ENCODE data around the gene ATF1.

ATF1 gene

GRCh38 chr12:50734409-50735263, 29.3 kb upstream of the ATF1 start:
- in situ Hi-C loops (cut with MboI; ENCODE audit: low sequenced_read_pairs, unreplicated experiment) = no loop called here
- peak; percentile 44 for DNase-seq (ENCODE audit: low spot score)
- peak; percentile 35 for TF ChIP-seq CTCF (IDR thresholded peaks at IDR 0.05; ENCODE audit: borderline replicate concordance, control extremely low read depth, extremely low read depth, insufficient read depth, missing control alignments)

GRCh38 chr12:50739611-50740010, 24.3 kb upstream of the ATF1 start:
- DNase-seq (ENCODE audit: low spot score) = no peak
- in situ Hi-C loops (cut with MboI; ENCODE audit: low sequenced_read_pairs, unreplicated experiment) = no loop called here

DNA sequence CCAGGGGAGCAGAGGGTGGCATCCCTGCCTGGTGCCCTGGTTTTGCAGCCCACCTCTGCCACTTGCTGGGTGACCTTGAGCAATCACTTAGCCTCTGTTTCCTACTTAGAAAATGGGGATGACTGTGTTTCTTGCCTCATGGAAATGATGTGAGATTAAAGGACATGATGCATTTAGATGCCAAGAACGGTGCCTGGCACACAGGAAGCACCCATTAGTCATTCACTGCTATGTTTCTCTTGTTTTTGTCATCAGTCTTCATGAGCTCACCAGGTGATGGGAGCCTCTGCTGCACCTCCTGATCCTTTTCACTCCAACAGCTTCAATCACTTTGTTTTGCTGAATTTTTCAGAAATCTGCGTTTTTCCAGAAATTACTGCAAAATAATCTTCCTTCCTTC, 23.6 kb upstream of the ATF1 start:
- DNase-seq (ENCODE audit: low spot score) = no peak
- in situ Hi-C loops (cut with MboI; ENCODE audit: low sequenced_read_pairs, unreplicated experiment) = no loop called here
- TF ChIP-seq CTCF (IDR thresholded peaks at IDR 0.05; ENCODE audit: borderline replicate concordance, control extremely low read depth, extremely low read depth, insufficient read depth, missing control alignments) = no peak

More at GRCh38 chr12:50739611-50740010, 24.3 kb upstream of the ATF1 start:
- TF ChIP-seq CTCF (IDR thresholded peaks at IDR 0.05; ENCODE audit: borderline replicate concordance, control extremely low read depth, extremely low read depth, insufficient read depth, missing control alignments) = no peak

GRCh38 chr12:50742776-50743175, 21.1 kb upstream of the ATF1 start:
- no peak for TF ChIP-seq CTCF (IDR thresholded peaks at IDR 0.05; ENCODE audit: borderline replicate concordance, control extremely low read depth, extremely low read depth, insufficient read depth, missing control alignments)
- no peak for DNase-seq (ENCODE audit: low spot score)
- in situ Hi-C loops (cut with MboI; ENCODE audit: low sequenced_read_pairs, unreplicated experiment) = no loop called here

DNA sequence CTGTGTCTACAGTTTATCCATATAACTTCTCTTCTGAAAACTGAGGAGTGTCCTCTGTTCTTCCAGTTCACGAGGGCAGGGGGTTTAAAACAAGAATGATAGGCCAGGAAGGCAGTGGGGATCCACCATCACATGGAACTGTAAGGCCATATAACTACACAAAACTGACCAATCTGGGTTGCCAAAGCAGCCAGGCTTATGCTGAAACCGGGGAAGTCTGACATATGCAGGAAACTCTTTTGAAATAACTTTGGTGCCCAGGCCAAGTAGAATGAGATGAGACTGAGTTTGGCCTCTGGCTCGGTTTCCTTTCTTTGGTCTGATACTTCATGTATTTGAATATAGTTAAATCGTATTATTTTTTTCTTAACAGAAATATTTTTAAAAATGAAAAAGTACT, 18.0 kb upstream of the ATF1 start:
- DNase-seq (ENCODE audit: low spot score) = no peak
- no peak for TF ChIP-seq CTCF (IDR thresholded peaks at IDR 0.05; ENCODE audit: borderline replicate concordance, control extremely low read depth, extremely low read depth, insufficient read depth, missing control alignments)
- in situ Hi-C loops (cut with MboI; ENCODE audit: low sequenced_read_pairs, unreplicated experiment) = no loop called here

DNA sequence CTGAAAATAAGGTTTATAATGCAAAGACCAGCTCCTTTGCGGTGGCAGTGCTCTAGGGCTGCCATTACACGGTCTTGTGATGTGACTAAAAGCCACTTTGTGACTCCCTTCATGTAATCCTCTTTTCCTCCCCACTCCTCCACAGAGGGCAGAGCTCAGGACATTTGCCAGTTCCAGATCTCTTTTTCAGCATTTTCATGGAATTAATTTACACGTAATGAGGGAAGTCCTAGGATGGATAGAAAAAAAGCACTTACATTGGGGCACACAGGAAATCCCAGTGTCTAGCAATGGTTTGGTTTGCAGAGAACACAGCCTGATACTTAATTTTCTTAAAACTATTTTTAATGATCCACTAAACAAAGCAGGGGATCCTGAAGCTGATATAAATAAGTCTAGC, 17.5 kb upstream of the ATF1 start:
- in situ Hi-C loops (cut with MboI; ENCODE audit: low sequenced_read_pairs, unreplicated experiment) = no loop called here
- no peak for DNase-seq (ENCODE audit: low spot score)
- TF ChIP-seq CTCF (IDR thresholded peaks at IDR 0.05; ENCODE audit: borderline replicate concordance, control extremely low read depth, extremely low read depth, insufficient read depth, missing control alignments) = no peak
